IPS-NIHi7 (cell line): ENCODE results near the gene FAM20C.
A peak's percentile ranks its signal among the peaks of the same experiment; 100 is the strongest.

Experiments
- DNase-seq: peaks from one replicate; pipeline ENCODE4 v3.0.0; 2012; ENCODE audit warnings: mixed read lengths; ENCODE audit errors: extremely low spot score

FAM20C gene

DNA sequence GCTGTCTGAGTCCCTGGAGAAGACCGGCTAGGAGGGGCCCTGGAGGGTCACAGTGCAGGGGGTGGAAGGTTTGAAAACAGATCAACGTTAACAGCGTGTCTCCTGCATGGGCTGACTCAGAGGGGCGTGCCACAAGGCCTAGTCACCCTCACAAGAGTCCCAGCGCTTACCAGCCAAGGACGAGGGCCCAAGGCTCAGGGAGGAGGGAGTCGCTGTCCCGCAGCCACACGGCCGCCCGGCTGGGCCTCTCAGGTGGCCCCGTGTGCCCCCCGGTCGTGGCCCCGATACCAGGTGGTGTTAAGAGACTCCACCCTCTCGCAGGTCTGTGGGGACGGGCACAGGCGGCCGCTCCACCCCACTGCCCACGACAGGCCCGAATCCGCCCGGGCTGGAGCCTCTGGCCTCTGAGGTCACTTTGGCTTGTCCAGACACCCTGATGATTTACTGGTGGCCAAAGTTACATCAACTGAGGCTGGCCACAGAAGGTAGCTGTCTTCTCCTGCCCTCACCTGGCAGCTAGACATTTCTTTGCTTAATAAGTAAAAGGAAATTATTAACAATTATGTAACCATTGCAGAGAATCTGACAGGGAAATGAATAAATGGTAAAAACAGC is 34.0 kb downstream of the FAM20C start:
- DNase-seq: no peak

DNA sequence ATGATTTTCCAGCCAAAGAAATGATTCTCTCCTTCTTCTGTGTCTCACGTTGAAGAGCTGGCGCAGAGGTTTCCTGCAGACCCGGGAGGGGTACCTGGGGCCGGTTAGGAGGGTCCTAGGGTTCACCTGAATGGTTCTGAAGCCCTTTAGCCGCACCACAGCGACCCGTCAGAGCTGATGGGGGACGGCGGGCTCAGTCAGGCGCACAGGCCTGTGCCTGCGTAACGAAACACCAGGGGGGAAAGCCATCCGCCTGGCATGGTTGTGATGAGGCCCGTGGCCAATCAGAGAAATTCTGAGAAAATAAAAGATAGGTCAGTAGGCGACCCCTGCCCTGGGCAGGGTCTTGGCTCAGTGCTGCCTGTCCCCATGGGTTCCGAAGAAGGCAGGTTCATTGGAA is 35.6 kb downstream of the FAM20C start:
- no peak for DNase-seq

DNA sequence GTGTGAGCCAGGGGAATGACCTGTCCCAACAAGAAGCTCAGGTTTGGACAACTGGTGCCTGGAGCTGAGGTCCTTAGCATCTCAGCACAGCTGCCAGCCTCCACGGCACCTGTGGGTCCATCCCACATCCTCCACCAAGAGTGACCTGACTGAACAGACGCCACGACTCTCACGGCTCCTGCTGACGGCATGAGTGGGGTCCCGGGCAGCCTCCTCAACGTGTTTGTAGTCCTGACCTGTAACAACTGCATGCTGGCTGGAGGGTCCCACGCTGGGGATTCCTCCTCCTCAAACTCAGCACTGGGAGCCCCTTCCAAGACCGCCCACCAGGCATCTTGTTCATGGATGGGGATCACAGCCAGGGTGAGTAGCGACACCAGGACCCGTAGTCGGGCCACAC is 36.2 kb downstream of the FAM20C start:
- no peak for DNase-seq

DNA sequence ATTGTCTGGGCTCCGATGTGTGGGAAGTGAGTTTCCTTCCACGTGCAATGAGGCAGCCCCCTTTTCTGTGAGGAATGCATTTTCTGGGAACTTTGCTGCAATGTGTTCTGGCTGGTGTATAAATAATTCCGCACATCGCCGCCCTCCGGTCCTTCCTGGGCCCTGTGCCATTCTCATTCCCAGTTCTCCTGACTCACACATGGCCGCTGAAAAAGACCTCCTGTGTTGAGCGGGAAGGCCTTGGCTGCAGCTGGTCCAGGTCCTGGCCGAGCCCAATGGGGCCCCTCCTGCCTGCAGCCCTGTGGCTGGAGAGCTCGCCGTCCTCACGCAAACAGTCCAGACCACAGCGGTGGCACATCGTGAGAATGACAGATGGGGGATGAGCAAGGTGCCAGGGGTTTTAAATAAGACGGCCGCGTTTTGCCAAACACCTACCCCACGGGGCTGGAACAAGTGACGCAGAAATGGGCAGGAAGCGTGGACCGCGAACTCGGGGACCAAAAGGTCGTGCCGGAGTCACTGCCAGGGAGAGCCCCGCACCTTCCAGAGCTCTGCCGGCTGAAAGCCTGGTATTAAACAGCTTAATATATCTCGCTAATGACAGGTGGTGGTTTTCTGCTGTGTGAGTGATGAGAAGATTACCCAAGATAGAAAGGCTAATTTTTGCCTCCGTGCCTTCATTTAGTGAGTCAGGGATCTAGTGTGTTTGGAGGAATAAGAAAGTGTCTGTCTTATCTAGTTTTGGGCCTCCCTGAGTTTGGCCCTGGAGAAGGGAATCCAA is 37.0 kb downstream of the FAM20C start:
- no peak for DNase-seq

DNA sequence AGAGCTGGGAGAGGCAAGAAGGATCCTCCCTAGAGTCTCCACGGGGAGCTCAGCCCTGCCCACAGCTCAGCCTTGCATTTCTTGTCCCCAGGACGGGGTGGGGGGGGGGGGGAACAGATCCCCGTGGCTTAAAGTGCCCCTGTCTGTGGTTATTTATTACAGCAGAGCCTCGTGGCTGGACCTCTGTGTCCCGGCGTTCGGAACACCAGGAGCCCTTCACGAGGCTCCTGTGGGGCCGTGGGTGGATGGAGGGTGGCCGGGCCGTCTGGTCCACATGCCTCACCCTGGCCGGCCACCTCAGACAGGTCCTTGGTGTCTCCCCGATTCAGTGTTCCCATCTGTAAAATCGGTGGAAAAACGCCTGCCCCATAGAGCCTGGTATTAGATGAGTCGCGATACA is 37.9 kb downstream of the FAM20C start:
- no peak for DNase-seq

DNA sequence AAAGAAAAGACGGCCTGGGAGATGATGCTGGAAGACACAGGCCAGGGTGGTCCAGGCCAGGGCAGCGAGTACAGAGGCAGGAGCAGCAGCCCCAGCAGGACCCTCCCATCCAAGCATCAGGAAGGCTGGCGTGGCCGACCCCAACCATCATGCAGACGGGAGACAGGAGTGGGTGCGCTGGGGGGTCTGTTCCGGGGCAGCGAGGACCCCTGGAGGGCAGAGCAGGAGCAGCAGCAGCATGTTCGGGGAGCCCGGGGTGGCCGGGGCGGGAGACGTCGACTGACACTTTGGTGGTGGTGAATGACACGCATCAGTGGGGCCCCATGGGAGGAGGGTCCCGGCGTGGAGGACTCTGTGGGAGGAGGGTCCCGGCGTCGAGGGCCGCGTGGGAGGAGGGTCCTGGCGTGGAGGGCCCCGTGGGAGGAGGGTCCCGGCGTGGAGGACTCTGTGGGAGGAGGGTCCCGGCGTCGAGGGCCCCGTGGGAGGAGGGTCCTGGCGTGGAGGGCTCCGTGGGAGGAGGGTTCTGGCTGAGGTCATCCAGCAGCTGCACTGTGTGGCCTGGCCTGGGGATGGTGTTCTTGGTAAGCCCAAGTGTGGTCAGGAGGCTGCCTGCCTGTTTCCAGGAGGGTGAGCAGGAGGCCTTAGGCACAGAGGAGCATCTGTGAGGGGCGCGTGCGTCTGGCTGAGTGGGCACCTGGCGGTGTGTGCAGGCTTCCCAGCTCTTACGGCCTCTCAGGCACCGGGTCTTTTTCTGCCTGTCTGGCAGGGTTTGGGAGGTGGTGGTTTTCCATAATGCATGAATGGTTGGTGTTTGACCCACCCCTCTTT is 38.9 kb downstream of the FAM20C start:
- peak; percentile 55 for DNase-seq

DNA sequence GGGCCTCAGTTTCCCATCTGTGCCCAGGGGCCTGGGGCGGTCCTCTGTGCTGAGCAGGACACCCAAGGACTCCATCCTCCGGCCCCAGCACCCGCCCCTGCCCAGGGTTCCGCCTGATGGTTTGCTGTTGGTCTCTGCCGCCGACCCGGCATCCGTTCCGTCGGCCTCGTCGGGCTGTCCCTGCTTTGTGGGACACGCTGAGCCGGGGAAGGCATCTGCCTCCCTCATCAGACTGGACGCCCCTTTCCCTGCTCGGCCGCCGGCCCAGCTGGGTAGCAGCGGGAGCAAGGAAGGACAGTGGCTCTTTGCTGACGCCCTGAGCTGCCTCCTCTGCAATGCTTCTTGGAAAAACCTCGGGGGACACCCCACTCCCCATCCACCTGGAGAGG is 39.5 kb downstream of the FAM20C start:
- DNase-seq: no peak

DNA sequence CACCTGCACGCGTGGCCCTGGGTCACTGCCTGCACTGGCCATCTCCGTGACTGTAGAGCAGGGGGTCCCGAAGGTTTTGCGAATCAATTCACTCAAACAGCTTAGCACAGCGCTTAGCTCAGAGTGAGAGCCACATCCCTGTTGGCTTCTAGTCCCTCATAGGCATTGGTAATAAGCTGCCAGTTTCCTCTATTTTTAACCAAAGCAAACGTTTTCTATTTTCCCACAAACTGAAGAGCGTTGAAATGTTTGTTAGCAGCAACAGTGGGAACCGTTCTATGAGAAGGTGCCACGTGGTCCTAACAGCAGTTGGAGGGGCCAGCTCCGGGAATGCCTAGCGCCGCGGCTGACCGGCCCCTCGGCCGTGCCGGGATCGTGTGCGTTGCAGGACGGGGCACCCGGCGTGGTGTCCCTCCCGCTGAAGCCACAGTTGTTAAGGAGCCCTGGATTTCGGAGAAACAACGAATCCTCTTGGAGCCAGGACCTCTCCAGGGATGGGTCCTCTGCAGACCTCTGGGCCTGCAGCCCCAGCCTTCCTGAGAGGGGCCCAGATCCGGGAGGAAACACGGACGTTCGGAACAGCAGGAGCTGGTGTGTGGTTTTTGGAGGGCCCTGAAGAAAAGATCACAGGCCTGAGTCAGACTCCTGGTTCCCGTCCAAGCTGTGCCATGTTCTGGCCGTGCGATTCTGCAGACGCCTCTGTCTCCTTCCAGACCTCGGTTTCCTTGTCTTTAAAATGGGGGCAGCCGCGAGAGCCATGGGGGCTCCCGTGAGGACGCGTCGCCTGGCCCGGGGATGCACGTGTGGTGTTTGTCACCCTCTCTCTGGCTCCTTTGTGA is 40.3 kb downstream of the FAM20C start:
- no peak for DNase-seq

DNA sequence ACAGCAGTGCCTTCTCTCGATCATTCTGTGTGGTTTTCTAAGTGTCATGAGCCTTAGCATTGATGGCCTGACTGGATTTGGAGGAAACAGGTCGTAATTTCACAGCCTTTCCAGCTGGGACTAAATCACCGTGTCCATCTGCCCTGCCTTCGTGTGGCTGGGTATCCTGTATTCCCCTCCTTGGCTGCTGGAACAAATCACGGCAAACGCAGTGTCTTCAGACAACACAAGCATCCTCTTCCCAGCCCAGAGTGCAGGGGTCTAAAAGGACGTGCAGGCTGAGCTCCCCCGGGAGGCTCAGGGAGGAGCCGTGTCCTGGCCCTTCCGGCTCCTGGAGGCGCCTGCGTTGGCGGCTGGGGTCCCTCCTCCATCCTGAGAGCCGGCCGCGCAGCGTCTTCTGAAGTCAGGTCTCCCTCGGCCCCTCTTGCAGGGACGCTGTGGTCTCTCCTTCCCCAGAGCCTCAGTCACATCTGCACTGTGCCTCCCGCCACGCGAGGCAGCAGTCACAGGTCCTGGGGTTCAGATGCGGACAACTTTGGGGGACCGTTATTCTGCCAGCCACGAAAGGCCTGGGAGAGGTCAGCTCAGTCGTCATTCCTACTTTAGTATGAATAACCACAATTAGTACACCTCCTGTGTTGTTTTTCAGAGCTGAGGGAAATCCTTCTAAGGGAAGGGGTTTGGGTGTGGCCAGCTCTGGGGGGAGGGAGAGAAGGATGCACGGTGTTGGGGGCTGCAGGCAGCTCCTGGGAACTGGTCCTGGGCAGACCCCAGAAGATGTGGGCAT is 41.1 kb downstream of the FAM20C start:
- no peak for DNase-seq

DNA sequence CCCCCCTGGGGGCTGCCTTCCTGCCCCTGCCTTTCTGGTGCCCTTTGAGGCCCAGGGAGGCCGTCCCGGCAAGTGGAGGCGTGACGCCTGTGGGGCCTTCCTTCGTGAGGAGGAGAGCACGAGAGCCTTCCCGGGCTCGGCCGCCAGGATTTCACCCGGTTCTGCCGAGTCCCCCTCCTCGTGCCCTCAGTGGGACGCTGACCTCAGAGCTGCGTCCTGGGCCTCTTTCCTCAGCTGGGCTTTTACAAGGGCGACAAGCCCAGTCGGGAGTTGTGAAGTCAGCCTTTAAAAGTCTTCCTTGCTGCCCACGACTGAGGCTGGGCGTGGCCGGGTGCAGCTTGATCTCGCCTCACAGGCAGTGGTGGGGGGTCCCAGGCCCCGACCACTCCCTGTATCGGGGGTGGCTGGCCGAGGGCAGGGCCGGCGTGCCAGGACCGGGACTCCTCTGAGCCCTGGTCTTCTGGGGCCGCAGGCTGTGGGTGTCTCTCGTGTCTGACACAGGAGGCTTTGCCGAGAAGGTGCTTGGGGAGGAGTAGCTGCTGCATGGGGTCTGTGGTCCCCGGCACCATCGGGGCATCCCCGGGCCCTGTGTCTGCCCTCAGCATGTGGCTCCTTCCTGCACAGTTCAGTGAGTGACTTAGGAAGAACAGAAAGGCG is 41.8 kb downstream of the FAM20C start:
- no peak for DNase-seq

DNA sequence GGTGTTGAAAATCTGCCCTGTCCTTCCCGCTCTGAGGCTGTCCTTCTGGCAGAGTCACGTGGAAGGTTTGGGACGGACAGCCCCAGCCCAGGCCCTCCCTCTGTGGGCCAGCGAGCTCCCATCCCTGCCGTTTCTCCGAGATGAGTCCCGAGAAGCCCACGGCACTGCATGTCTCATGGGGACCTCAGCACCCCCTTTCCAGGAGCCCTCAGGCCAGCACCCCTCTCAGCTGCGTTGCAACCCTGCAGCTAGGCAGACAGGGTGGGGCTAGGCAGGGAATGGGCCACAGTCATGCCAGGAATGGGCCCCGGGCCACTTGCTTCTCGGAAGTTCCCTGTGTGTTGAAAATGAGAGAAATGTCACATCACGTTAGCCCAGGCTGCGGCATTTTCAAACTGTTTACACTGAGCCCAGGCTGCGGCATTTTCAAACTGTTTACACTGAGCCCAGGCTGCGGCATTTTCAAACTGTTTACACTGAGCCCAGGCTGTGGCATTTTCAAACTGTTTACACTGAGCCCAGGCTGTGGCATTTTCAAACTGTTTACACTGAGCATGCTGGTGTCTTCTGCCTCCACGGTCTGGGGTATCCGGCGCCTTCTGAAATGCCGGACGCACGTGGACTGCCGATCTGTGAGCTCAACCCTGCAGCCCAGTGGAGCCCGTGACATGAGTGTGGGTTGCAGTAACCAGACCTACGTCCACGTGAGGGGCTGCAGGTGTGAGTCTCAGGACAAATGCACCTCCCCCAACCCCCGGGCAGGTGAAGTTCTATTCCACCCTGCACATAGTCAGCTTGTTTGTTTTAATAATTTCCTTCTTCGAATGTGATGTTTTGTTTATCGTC is 42.6 kb downstream of the FAM20C start:
- DNase-seq: no peak

DNA sequence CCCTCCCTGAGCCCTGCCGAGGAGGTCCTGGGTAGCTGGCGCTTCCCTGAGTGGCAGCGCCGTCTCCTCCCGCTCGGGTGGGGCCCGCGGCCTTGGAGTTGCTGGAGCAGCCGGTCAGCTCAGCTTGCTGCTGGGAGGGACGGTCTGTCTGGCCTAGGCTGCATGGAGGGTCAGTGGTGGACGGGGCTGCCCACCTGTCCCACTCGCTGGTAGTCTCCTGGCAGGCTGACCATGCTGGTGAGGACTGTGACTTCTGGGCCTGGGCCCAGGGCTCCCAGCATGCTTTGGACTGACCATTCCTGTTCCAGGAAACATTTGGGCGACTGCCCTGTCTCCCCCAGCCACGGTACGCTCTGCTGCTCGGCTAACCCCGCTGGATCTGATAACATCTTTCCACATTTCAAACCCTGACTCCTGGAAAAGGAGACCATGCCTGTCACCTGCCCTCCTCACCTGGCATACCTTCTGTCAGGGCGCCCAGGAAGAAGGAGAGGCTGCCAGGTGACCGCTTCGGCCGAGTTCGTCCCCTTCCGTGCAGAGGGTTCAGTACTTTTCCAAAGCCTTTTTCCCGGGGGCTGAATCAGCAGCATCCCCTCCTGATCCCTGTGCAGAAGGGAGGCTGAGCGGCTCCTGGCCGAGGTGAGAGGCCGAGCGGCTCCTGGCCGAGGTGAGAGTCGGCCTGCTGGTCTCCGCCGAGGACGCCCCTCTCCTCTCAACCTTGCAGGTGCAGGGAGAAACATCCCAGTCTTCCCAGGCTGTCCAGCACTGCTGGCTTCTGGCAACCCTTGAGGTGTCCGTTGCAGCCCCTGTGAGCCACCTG is 43.4 kb downstream of the FAM20C start:
- DNase-seq: no peak

DNA sequence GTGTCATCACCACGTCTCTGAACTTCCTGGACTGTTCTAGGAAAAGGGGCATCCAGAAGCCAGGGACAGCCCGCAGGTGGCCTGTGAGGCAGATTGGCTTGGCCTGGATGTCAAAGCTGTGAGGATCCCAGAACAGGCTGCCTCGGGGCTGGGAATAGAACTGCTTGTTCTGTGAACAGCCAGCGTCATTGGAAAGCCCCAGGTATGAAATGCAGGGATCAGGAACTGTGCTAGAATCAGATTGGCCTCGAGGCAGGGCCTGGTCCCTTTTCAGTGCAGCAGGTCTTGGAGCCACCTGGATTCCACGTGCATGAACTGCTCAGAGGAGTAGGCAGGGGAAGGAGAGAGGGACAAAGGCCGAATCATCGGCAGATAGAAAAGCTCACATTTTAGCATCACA is 44.6 kb downstream of the FAM20C start:
- DNase-seq: no peak

DNA sequence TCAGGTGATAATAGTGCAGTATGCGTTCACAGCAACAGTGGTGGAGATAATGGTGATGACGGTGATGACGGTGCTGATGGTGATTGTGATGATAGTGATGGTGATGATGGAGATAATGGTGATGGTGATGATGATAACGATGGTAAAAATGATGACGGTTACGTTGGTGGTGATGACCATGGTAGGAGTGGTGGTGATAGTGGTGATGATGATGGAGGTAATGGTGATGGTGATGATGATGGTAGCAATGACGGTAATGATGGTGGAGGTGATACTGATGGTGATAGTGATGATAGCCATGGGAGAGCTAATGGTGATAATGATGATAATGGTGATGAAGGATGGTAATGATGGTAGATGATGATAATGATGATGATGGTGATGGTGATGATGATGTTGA is 45.0 kb downstream of the FAM20C start:
- DNase-seq: no peak

DNA sequence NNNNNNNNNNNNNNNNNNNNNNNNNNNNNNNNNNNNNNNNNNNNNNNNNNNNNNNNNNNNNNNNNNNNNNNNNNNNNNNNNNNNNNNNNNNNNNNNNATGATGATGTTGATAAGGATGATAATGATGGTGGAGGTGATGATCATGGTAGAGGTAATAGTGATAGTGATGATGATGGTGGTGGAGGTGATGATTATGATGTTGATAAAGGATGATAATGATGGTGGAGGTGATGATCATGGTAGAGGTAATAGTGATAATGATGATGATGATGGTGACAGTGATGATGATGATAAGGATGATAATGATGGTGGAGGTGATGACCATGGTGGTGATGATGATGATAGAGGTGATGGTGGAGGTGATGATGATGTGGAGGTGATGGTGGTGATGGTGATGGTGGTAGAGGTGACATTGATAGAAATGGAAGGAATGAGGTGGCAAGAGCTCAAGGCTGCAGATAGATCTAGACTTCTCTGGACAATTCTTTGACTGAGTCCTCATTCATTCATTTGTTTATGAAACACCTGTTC is 47.8 kb downstream of the FAM20C start:
- DNase-seq: no peak

DNA sequence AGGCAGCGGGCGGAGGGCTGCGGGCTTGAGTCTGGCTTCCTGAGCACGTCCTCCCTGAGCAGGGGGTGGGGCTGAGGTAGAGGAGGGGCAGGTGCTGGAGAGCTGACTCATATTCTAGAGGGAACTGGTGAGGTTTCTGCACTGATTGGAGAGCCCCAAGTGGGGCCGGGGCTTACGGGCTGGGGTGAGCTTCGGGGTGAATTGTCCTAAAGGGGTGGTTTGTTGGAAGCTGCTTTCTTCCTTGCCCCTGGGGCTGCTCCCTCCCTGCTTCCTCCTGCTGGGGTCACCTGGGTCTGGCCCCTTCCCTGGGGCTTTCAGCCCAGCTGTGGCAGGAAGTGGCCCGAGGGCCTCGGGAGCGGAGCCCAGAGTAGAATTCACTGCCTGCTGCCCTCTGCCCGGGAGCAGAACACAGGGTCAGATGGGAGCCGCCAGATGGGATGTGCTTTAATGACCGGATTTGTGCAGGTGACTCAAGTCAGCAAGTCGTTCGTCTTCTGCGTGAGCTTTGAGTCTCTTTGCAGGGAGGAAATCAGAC is 48.6 kb downstream of the FAM20C start:
- DNase-seq: peak; percentile 70

DNA sequence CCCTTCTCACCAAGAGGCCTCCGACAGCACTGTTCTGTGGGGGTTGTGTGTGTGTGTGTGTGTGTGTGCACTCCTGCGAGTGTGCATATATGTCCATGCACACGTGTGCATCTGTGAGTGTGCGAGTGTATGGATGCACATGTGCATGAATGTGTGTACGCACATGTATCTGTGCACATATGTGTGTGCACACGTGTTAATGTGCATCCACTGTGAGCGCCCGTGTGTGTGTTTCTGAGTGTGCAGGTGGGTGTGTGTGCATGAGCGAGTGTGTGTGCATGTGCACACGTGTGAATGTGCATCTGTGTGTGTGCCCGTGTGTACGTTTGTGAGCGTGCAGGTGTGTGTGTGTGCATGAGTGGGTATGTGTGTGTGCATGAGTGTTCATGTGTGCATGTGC is 49.1 kb downstream of the FAM20C start:
- no peak for DNase-seq
